GM15510 (cell line): ENCODE data around the gene MEF2B.

Source experiments
- POLR2A ChIP-seq: IDR thresholded peaks from 3 replicates; pipeline ENCODE4 v1.6.1; 2011; ENCODE audit warnings: borderline replicate concordance; ENCODE audit not compliant: insufficient read length; ENCODE audit errors: extremely low read depth

MEF2B gene

GRCh38 chr19:19204181-19204580, 34.1 kb upstream of the MEF2B start:
- no peak for TF ChIP-seq POLR2A

GRCh38 chr19:19203012-19203856, 33.2 kb upstream of the MEF2B start, which contains the start of gene NR2C2AP:
Gene NR2C2AP, minus strand, starts transcription at chr19:19203414. Its CDS starts 354 bp downstream, at chr19:19203060.
- TF ChIP-seq POLR2A: peak; percentile 57

- no peak for TF ChIP-seq POLR2A
Measured at GRCh38 chr19:19202707-19203011, 32.6 kb upstream of the MEF2B start.

- no peak for TF ChIP-seq POLR2A
Measured at GRCh38 chr19:19201697-19202630, 31.9 kb upstream of the MEF2B start.

GRCh38 chr19:19193926-19194325, 23.9 kb upstream of the MEF2B start:
- TF ChIP-seq POLR2A: no peak

- peak; percentile 31 for TF ChIP-seq POLR2A
Measured at GRCh38 chr19:19192910-19193423, 22.9 kb upstream of the MEF2B start.

- peak; percentile 66 for TF ChIP-seq POLR2A
Measured at GRCh38 chr19:19192078-19192882, 22.2 kb upstream of the MEF2B start, which contains the start of the genes BORCS8 and RFXANK. Gene BORCS8, minus strand, starts transcription at chr19:19192152. Its CDS starts 35 bp downstream, at chr19:19192117. Gene RFXANK, plus strand, starts transcription at chr19:19192258. Its CDS starts 1,689 bp downstream, at chr19:19193947.

- no peak for TF ChIP-seq POLR2A
Measured at GRCh38 chr19:19191768-19192077, 21.7 kb upstream of the MEF2B start.

- no peak for TF ChIP-seq POLR2A
Measured at GRCh38 chr19:19186742-19187141, 16.7 kb upstream of the MEF2B start.

GRCh38 chr19:19185853-19186740, 16.0 kb upstream of the MEF2B start:
- no peak for TF ChIP-seq POLR2A

- no peak for TF ChIP-seq POLR2A
Measured at GRCh38 chr19:19181488-19181998, 11.5 kb upstream of the MEF2B start.

GRCh38 chr19:19179548-19180441, 9.7 kb upstream of the MEF2B start:
- no peak for TF ChIP-seq POLR2A
